NCI-H1694 (cell line): Measurements from ENCODE around the gene HHIPL1.

Source experiments
- DNase-seq: peaks from one replicate; lab custom pipeline; 2025; lab: John Stamatoyannopoulos, UW

HHIPL1 gene

GRCh38 chr14:99611646-99612045, 33.3 kb upstream of the HHIPL1 start:
- DNase-seq, result no peak

GRCh38 chr14:99612071-99612737, 32.7 kb upstream of the HHIPL1 start:
- peak; percentile 36 for DNase-seq

- peak; percentile 57 for DNase-seq
Observed at GRCh38 chr14:99612738-99613330, 32.1 kb upstream of the HHIPL1 start.

GRCh38 chr14:99615497-99616157, 29.3 kb upstream of the HHIPL1 start:
- DNase-seq, result no peak

- no peak for DNase-seq
Observed at GRCh38 chr14:99616832-99617800, 27.8 kb upstream of the HHIPL1 start.

GRCh38 chr14:99619835-99620834, 24.8 kb upstream of the HHIPL1 start:
- DNase-seq, result no peak

GRCh38 chr14:99621948-99622347, 23.0 kb upstream of the HHIPL1 start:
- no peak for DNase-seq

- DNase-seq, result no peak
Observed at GRCh38 chr14:99624024-99624423, 20.9 kb upstream of the HHIPL1 start.

- no peak for DNase-seq
Observed at GRCh38 chr14:99624971-99625370, 20.0 kb upstream of the HHIPL1 start.

GRCh38 chr14:99625476-99625875, 19.5 kb upstream of the HHIPL1 start:
- no peak for DNase-seq

GRCh38 chr14:99626041-99626648, 18.8 kb upstream of the HHIPL1 start:
- no peak for DNase-seq

GRCh38 chr14:99627100-99627499, 17.8 kb upstream of the HHIPL1 start:
- DNase-seq, result no peak

- DNase-seq, result no peak
Observed at GRCh38 chr14:99627510-99628381, 17.2 kb upstream of the HHIPL1 start.

GRCh38 chr14:99628887-99629618, 15.9 kb upstream of the HHIPL1 start:
- peak; percentile 58 for DNase-seq

GRCh38 chr14:99630202-99630601, 14.7 kb upstream of the HHIPL1 start:
- no peak for DNase-seq

- DNase-seq, result no peak
Observed at GRCh38 chr14:99632410-99633035, 12.4 kb upstream of the HHIPL1 start.

- no peak for DNase-seq
Observed at GRCh38 chr14:99633141-99633540, 11.8 kb upstream of the HHIPL1 start.

- DNase-seq, result peak; percentile 63
Observed at GRCh38 chr14:99633918-99634317, 11.0 kb upstream of the HHIPL1 start.
